K562 (cell line): Measurements from ENCODE around the gene AFDN. TPM values are rescaled to one million over a fixed set of nuclear protein-coding genes. Genes with fewer than 3 reads are reported as not detected.

ENCODE experiments used
- ATAC-seq: fragments of 200-7000 bp; cut with Tn5 transposase; 3 replicates; pipeline ENCODE4 v1.9.1; 2020; ENCODE audit warnings: moderate library complexity
- BruUV-seq: library from RNA; stranded (reverse); fragments of 400-500 nt; replicated peaks from 2 replicates; lab custom pipeline; 2021; lab: Mats Ljungman, UMichigan
- CTCF ChIA-PET: fragments of 300-600 bp; formaldehyde crosslinking; extraction: SDS; loops from one replicate; lab custom pipeline; 2021; ENCODE audit warnings: low intra/inter-chr PET ratio; lab: Yijun Ruan, JAX
- POLR2A ChIA-PET: fragments of 300-600, 350-650 bp; sonication (Branson Sonifier 250); formaldehyde crosslinking; extraction: SDS; loops from one replicate; lab custom pipeline; 2021; ENCODE audit warnings: antibody characterized with exemption, inconsistent platforms; lab: Yijun Ruan, JAX
- DNase-seq, 4 experiments: peaks; one replicate each; pipeline versions ENCODE4 v3.0.0 to v3.0.0-alpha.2; 2011 to 2018; ENCODE audit warnings: low spot score in 3 of 4, mixed read lengths in 3 of 4; ENCODE audit errors: extremely low read depth in 1 of 4
- FAIRE-seq: peaks from 2 replicates; lab custom pipeline; 2011; peaks lifted over from hg19 to GRCh38; lab: Jason Lieb, UNC
- H2AFZ ChIP-seq: 2 replicates; pipeline ENCODE4 v1.6.0; 2011; ENCODE audit warnings: low read depth, low read length, control low read depth, inconsistent platforms
- H3K27ac ChIP-seq: fragments of 200-600 bp; 3 replicates; pipeline ENCODE4 v1.8.0; 2011; ENCODE audit warnings: low read depth, mild to moderate bottlenecking, control low read depth, inconsistent platforms, low read length, moderate library complexity, mixed read lengths; ENCODE audit errors: extremely low read depth
- H3K27me3 ChIP-seq, 2 experiments: fragments of 300-600 bp in 1 of 2; 2 replicates in 1 of 2; 3 replicates in 1 of 2; pipeline versions ENCODE4 v1.6.0 to v1.8.0; 2011; ENCODE audit warnings: inconsistent platforms in 2 of 2, low read length in 2 of 2, mild to moderate bottlenecking in 1 of 2, mixed read lengths in 1 of 2, moderate library complexity in 1 of 2; ENCODE audit not compliant: control insufficient read depth in 2 of 2, insufficient read depth in 2 of 2
- H3K36me3 ChIP-seq: fragments of 300-600 bp; 3 replicates; pipeline ENCODE4 v1.8.0; 2011; ENCODE audit warnings: mild to moderate bottlenecking, low read length, inconsistent platforms; ENCODE audit not compliant: control insufficient read depth, insufficient read depth
- H3K4me1 ChIP-seq, 2 experiments: fragments of 200-600 bp in 1 of 2; replicated peaks in 1 of 2; 2 replicates in 1 of 2; 3 replicates in 1 of 2; pipeline versions ENCODE4 v1.5.1 to v1.8.0; 2011; ENCODE audit warnings: inconsistent platforms in 2 of 2, low read length in 2 of 2, mild to moderate bottlenecking in 1 of 2, mixed read lengths in 1 of 2, moderate library complexity in 1 of 2; ENCODE audit not compliant: control insufficient read depth in 2 of 2, insufficient read depth in 2 of 2
- H3K4me2 ChIP-seq: 2 replicates; pipeline ENCODE4 v1.6.1; 2011; ENCODE audit warnings: low read length, control low read depth, inconsistent platforms, mixed read lengths; ENCODE audit not compliant: insufficient read depth
- H3K4me3 ChIP-seq: fragments of 200-600 bp; sonication (generic), shearing (Covaris generic); 2 replicates; pipeline ENCODE4 v1.5.1; 2016; ENCODE audit warnings: control low read depth, inconsistent platforms
- H3K79me2 ChIP-seq: fragments of 200-600 bp; 3 replicates; pipeline ENCODE4 v1.8.0; 2011; ENCODE audit warnings: low read length, inconsistent platforms; ENCODE audit not compliant: control insufficient read depth, insufficient read depth
- H3K9ac ChIP-seq, 2 experiments: 2 replicates each; pipeline versions ENCODE4 v1.6.0 to v1.6.1; 2011; ENCODE audit warnings: low read depth in 2 of 2, low read length in 2 of 2, control low read depth in 1 of 2, inconsistent platforms in 1 of 2, mild to moderate bottlenecking in 1 of 2, mixed read lengths in 1 of 2; ENCODE audit not compliant: insufficient read depth in 1 of 2
- H3K9me1 ChIP-seq: one replicate; pipeline ENCODE4 v1.6.0; 2011; ENCODE audit warnings: inconsistent platforms, mild to moderate bottlenecking, low read length, moderate library complexity; ENCODE audit not compliant: control insufficient read depth, insufficient read depth
- H3K9me3 ChIP-seq: replicated peaks from 2 replicates; pipeline ENCODE4 v1.5.1; 2011; ENCODE audit warnings: low read depth, low read length, inconsistent platforms; ENCODE audit not compliant: control insufficient read depth, insufficient read depth
- H4K20me1 ChIP-seq: replicated peaks from 2 replicates; pipeline ENCODE4 v1.6.1; 2011; ENCODE audit warnings: low read length, inconsistent platforms, mixed read lengths; ENCODE audit not compliant: control insufficient read depth, insufficient read depth
- CXXC5 ChIP-seq: fragments of 250-450 bp; sonication (Bioruptor Pico); IDR thresholded peaks from 2 replicates; pipeline ENCODE4 v1.8.0; 2022; ENCODE audit warnings: inconsistent platforms, mild to moderate bottlenecking, moderate library complexity
- HMG20B ChIP-seq: fragments of 250-450 bp; sonication (Bioruptor Pico); IDR thresholded peaks from 2 replicates; pipeline ENCODE4 v1.5.0; 2021; ENCODE audit warnings: mild to moderate bottlenecking
- MAFG ChIP-seq: fragments of 450-650 bp; conservative IDR thresholded peaks from 2 replicates; pipeline ENCODE4 v1.6.1; 2016; ENCODE audit warnings: missing genetic modification characterization, missing compliant biosample characterization
- MAFK ChIP-seq: IDR thresholded peaks from 2 replicates; pipeline ENCODE4 v1.6.1; 2011; ENCODE audit warnings: low read length, improper control_type of control experiment
- NFIX ChIP-seq: fragments of 250-450 bp; sonication (Bioruptor Pico); IDR thresholded peaks from 2 replicates; pipeline ENCODE4 v1.4.0; 2020; ENCODE audit warnings: low read depth, mild to moderate bottlenecking, moderate library complexity
- PHF8 ChIP-seq: fragments of 200-600 bp; sonication (generic); IDR thresholded peaks from 2 replicates; pipeline ENCODE4 v1.6.1; 2012; ENCODE audit warnings: mixed run types, mild to moderate bottlenecking, inconsistent platforms, low read length, moderate library complexity, borderline replicate concordance
- PML ChIP-seq: IDR thresholded peaks from 2 replicates; pipeline ENCODE4 v1.6.1; 2012; ENCODE audit warnings: low read length, inconsistent platforms
- POLR2G ChIP-seq: fragments of 200-400 bp; formaldehyde crosslinking; IDR thresholded peaks from 2 replicates; pipeline ENCODE4 v1.6.1; 2017; ENCODE audit warnings: low read depth, mild to moderate bottlenecking, antibody characterized with exemption, low read length, moderate library complexity
- PRMT5 ChIP-seq: sonication (generic); formaldehyde crosslinking; IDR thresholded peaks from 2 replicates; pipeline ENCODE4 v1.5.0; 2020; ENCODE audit warnings: missing genetic modification reagents
- RBFOX2 ChIP-seq: fragments of 200-400 bp; formaldehyde crosslinking; IDR thresholded peaks from 2 replicates; pipeline ENCODE4 v1.6.1; 2017; ENCODE audit warnings: low read depth, mild to moderate bottlenecking, low read length, moderate library complexity
- SMARCE1 ChIP-seq: fragments of 450-650 bp; IDR thresholded peaks from 2 replicates; pipeline ENCODE4 v1.7.1; 2016; ENCODE audit warnings: mild to moderate bottlenecking
- SRF ChIP-seq, 2 experiments: fragments of 250-450, 450-650 bp in 1 of 2; sonication (Bioruptor Pico) in 1 of 2; sonication (generic) in 1 of 2; formaldehyde crosslinking; IDR thresholded peaks; 2 replicates each; pipeline versions ENCODE4 v1.5.0 to v1.5.1; 2020 to 2022; ENCODE audit warnings: mild to moderate bottlenecking in 1 of 2, missing genetic modification reagents in 1 of 2
- ZC3H8 ChIP-seq: fragments of 450-650 bp; IDR thresholded peaks from 2 replicates; pipeline ENCODE4 v1.6.1; 2017
- ZKSCAN1 ChIP-seq: fragments of 150-350 bp; IDR thresholded peaks from 2 replicates; pipeline ENCODE4 v1.6.1; 2016; ENCODE audit warnings: low read depth, low read length
- WGBS: fragments of 100-300 bp; shearing (Covaris generic); methylation state at CpG from one replicate; pipeline ENCODE4 v1.1.6; 2016; ENCODE audit warnings: low coverage, mixed read lengths; ENCODE audit not compliant: insufficient coverage; ENCODE audit errors: missing lambda C conversion rate; 5-methylcytosine and 5-hydroxymethylcytosine counted together
- in situ Hi-C: fragments of 300-500 bp; cut with MboI; formaldehyde crosslinking; loops from 4 replicates; pipeline ENCODE4 v1.15.0; 2018; ENCODE audit warnings: inconsistent platforms, mixed read lengths
- intact Hi-C: fragments of 100-400 bp; cut with micrococcal nuclease; formaldehyde crosslinking; loops from 2 replicates; pipeline ENCODE4 v1.14.2; 2022
- polyA plus RNA-seq, 8 experiments: library from polyadenylated mRNA; depleted of rRNA in 4 of 8; stranded (reverse) in 5 of 8; unstranded in 3 of 8; fragments of >200 nt; fragmentation: Nextera tagmentation in 2 of 8; fragmentation: Illumina TruSeq in 1 of 8; extraction: Ambion mirVana in 2 of 8; extraction: Trizol in 1 of 8; gene quantifications; 2 replicates each; pipeline versions ENCODE4 v1.2.1 to v1.2.3, GENCODE V29; 2011 to 2014; ENCODE audit warnings: inconsistent platforms in 1 of 8, missing spikeins in 1 of 8
- total RNA-seq, 7 experiments: library from RNA; depleted of rRNA in 6 of 7; stranded (reverse); fragments of >200 nt in 6 of 7; fragmentation: Illumina TruSeq in 2 of 7; extraction: Trizol in 2 of 7; gene quantifications; 2 replicates each; pipeline versions ENCODE4 v1.2.1 to v1.2.3, GENCODE V29; 2011 to 2021; ENCODE audit warnings: low replicate concordance in 1 of 7
- TF ChIP-seq, protein P1 (sequence below): sonication (generic); formaldehyde crosslinking; IDR thresholded peaks from 2 replicates; pipeline ENCODE4 v1.8.1; 2023; ENCODE audit warnings: mild to moderate bottlenecking, missing genetic modification reagents
- TF ChIP-seq, protein P2 (sequence below): IDR thresholded peaks from 2 replicates; pipeline ENCODE4 v1.6.1; 2011; ENCODE audit warnings: borderline replicate concordance, low read depth, mild to moderate bottlenecking, moderate library complexity, low read length; ENCODE audit not compliant: insufficient read depth, poor library complexity, severe bottlenecking
- TF ChIP-seq, protein P3 (sequence below): fragments of 450-650 bp; IDR thresholded peaks from 2 replicates; pipeline ENCODE4 v1.6.1; 2017; ENCODE audit warnings: antibody characterized with exemption

AFDN gene
- total and polyA plus RNA-seq, 9 of the 15 experiments (the other 6 are each of a cell fraction or from before 2014, with no cell fraction given) = 7.2 to 129 (median 105) TPM

DNA sequence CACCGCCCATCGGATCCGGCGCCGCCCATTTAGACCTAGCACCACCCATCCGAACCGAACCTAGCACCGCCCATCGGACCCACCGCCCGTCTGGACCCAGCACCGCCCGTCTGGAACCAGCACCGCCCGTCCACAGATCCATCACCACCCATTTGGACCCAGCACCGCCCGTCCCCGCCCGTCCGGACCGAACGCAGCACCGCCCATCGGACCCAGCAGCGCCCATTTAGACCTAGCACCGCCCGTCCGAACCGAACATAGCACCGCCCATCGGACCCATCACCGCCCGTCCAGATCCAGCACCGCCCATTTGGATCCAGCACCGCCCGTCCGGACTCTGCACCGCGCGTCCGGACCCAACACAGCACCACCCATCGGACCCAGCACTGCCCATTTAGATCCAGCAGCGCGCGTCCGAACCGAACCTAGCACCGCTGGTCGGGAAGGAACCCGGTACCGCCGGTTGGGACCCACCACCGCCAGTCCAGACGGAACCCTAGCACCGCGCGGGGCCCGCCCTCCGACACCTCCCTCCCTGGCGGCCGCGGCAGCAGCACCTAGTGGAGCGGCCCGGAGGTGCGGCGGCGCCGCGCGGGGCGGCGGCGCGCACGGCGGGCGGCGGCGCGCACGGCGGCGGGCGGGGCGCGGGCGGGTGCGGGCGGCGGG, 348 bp upstream of the AFDN start:
- ATAC-seq (peak; percentile 70), DNase-seq (peak; percentile 51 to 90 (median 76)), FAIRE-seq (no peak)
- ChIA-PET CTCF (no interaction called here), POLR2A (interaction anchor here (1.6 to 5.8 kb wide), 2 partner anchors 13 to 44 kb away, joined by 6 to 45 read pairs; no protein-coding TSS in a partner anchor)
- Histone ChIP-seq H3K79me2 (peaks cover 40% of the 10 kb centered on the region), H3K9me1 (no peaks in the 10 kb centered on the region), H3K27me3 (no peaks in the 10 kb centered on the region), H3K4me3 (peak overlapping the region; percentile 85), H3K4me2 (peak overlapping the region; percentile 95), H2AFZ (peak overlapping the region; percentile 99), H3K9ac (peak overlapping the region; percentile 70 to 90), H3K9me3 (no peaks in the 10 kb centered on the region), H3K36me3 (no peaks in the 10 kb centered on the region), H3K27ac (peak overlapping the region; percentile 56), H4K20me1 (peaks cover 18% of the 10 kb centered on the region), H3K4me1 (peaks cover 24 to 30% of the 10 kb centered on the region in 2 experiments)
- intact Hi-C loops (loop anchor here (5.0 kb wide), 1 partner anchor 59 kb away; no protein-coding TSS in a partner anchor), in situ Hi-C loops (no loop called here)
- 1% methylated on average over 53 of the region's 90 CpGs for WGBS
- no TSS peak for BruUV-seq
- peak; percentile 47; the same call in 1 of the 2 replicates for TF ChIP-seq SMARCE1
- 0 out of 2 replicates have a peak, but pooled peaks have one; percentile 34 for TF ChIP-seq PML
- TF ChIP-seq MAFK = no peak
- TF ChIP-seq ZC3H8 = no peak
- peak; percentile 73 for TF ChIP-seq CXXC5 (CRISPR knock-in tag)
- TF ChIP-seq NFIX (CRISPR knock-in tag) = no peak
- TF ChIP-seq RBFOX2 = peak; percentile 56
- TF ChIP-seq, protein P1, sequence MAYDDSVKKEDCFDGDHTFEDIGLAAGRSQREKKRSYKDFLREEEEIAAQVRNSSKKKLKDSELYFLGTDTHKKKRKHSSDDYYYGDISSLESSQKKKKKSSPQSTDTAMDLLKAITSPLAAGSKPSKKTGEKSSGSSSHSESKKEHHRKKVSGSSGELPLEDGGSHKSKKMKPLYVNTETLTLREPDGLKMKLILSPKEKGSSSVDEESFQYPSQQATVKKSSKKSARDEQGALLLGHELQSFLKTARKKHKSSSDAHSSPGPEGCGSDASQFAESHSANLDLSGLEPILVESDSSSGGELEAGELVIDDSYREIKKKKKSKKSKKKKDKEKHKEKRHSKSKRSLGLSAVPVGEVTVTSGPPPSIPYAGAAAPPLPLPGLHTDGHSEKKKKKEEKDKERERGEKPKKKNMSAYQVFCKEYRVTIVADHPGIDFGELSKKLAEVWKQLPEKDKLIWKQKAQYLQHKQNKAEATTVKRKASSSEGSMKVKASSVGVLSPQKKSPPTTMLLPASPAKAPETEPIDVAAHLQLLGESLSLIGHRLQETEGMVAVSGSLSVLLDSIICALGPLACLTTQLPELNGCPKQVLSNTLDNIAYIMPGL (CRISPR knock-in tag) = peak; percentile 74; the same call in 1 of the 2 replicates
- no peak for TF ChIP-seq ZKSCAN1
- no peak for TF ChIP-seq PRMT5 (CRISPR knock-in tag)
- peak in 1 of 2 experiments; percentile 27; a peak in 1 of 4 replicates for TF ChIP-seq SRF (CRISPR knock-in tag; IDR thresholded peaks at IDR 0.05)
- TF ChIP-seq POLR2G = peak; percentile 77
- no peak for TF ChIP-seq HMG20B (CRISPR knock-in tag)
- peak; percentile 62; the same call in 1 of the 2 replicates for TF ChIP-seq PHF8
- TF ChIP-seq, protein P2, sequence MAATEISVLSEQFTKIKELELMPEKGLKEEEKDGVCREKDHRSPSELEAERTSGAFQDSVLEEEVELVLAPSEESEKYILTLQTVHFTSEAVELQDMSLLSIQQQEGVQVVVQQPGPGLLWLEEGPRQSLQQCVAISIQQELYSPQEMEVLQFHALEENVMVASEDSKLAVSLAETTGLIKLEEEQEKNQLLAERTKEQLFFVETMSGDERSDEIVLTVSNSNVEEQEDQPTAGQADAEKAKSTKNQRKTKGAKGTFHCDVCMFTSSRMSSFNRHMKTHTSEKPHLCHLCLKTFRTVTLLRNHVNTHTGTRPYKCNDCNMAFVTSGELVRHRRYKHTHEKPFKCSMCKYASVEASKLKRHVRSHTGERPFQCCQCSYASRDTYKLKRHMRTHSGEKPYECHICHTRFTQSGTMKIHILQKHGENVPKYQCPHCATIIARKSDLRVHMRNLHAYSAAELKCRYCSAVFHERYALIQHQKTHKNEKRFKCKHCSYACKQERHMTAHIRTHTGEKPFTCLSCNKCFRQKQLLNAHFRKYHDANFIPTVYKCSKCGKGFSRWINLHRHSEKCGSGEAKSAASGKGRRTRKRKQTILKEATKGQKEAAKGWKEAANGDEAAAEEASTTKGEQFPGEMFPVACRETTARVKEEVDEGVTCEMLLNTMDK = peak; percentile 95
- TF ChIP-seq MAFG (tag) = no peak
- TF ChIP-seq, protein P3, sequence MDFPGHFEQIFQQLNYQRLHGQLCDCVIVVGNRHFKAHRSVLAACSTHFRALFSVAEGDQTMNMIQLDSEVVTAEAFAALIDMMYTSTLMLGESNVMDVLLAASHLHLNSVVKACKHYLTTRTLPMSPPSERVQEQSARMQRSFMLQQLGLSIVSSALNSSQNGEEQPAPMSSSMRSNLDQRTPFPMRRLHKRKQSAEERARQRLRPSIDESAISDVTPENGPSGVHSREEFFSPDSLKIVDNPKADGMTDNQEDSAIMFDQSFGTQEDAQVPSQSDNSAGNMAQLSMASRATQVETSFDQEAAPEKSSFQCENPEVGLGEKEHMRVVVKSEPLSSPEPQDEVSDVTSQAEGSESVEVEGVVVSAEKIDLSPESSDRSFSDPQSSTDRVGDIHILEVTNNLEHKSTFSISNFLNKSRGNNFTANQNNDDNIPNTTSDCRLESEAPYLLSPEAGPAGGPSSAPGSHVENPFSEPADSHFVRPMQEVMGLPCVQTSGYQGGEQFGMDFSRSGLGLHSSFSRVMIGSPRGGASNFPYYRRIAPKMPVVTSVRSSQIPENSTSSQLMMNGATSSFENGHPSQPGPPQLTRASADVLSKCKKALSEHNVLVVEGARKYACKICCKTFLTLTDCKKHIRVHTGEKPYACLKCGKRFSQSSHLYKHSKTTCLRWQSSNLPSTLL = peak; percentile 30; the same call in 1 of the 2 replicates
